DOHH2 (cell line): ENCODE data around the gene NPIPB6.

Experiments used
- CTCF ChIP-seq: fragments of 200-600 bp; sonication (generic); IDR thresholded peaks from one replicate; pipeline ENCODE4 v1.5.1; 2014; ENCODE audit warnings: antibody characterized with exemption, mild to moderate bottlenecking, low read depth, low read length; ENCODE audit not compliant: poor library complexity, severe bottlenecking
- EZH2phosphoT487 ChIP-seq: fragments of 200-600 bp; sonication (generic); IDR thresholded peaks from 2 replicates; pipeline ENCODE4 v1.6.1; 2017; ENCODE audit warnings: borderline replicate concordance, mild to moderate bottlenecking, antibody characterized with exemption, low read length, moderate library complexity, mixed read lengths

- TF ChIP-seq CTCF (no peak), EZH2phosphoT487 (no peak)
These were observed 52.5 kb downstream of the NPIPB6 start for GRCh38 chr16:28310796-28311195.
